Neutrophil (primary cell): ENCODE results near the gene OR2Y1.
"Not testable (repeated sequence)": the region's sequence is repeated elsewhere in the genome, so short reads cannot be mapped to it uniquely, and the experiment has no call there.

Experiments
- H3K27ac ChIP-seq: fragments of 200-600 bp; sonication (generic); 2 replicates; pipeline ENCODE4 v1.5.1; 2016; ENCODE audit warnings: mild to moderate bottlenecking, moderate library complexity
- H3K27me3 ChIP-seq: fragments of 200-600 bp; sonication (generic); 2 replicates; pipeline ENCODE4 v1.6.0; 2016; ENCODE audit warnings: mild to moderate bottlenecking
- H3K36me3 ChIP-seq: fragments of 200-600 bp; sonication (generic); 2 replicates; pipeline ENCODE4 v1.5.1; 2017
- H3K4me1 ChIP-seq, 2 experiments: fragments of 200-600 bp in 1 of 2; sonication (generic) in 1 of 2; 1 replicate in 1 of 2; 2 replicates in 1 of 2; pipeline versions ENCODE4 v1.5.1 to v1.6.1; 2013 to 2016; ENCODE audit warnings: low read depth in 1 of 2, low read length in 1 of 2, mild to moderate bottlenecking in 1 of 2, moderate library complexity in 1 of 2; ENCODE audit not compliant: control insufficient read depth in 1 of 2, insufficient read depth in 1 of 2
- H3K4me3 ChIP-seq, 2 experiments: fragments of 200-600 bp in 1 of 2; sonication (generic) in 1 of 2; 1 replicate in 1 of 2; 2 replicates in 1 of 2; pipeline ENCODE4 v1.5.1; 2013 to 2016; ENCODE audit warnings: low read depth in 1 of 2, low read length in 1 of 2, mild to moderate bottlenecking in 1 of 2, moderate library complexity in 1 of 2
- H3K9me3 ChIP-seq: fragments of 200-600 bp; sonication (generic); 2 replicates; pipeline ENCODE4 v1.5.1; 2016
- TF ChIP-seq, protein P1 (sequence below): fragments of 200-600 bp; sonication (generic); IDR thresholded peaks from 2 replicates; pipeline ENCODE4 v1.5.1; 2016; ENCODE audit warnings: antibody characterized with exemption

Gene OR2Y1

DNA sequence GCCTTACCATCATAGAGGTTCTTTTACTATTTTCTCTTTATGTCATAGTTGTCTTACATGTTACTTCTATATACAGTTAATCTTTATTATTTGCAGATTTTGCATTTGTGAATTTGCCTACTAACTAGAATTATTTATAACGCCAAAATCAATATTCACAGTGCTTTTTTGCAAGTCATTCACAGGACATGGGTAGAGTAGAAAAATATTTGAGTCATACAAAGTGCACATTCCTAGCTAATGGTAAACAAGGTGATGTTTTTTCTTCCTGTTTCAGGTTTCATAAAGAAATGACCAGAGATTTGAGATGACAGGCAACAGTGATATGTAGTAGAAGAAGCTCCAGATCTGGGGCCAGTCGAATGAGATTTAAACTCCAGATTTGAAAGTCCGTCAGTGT lies 30.0 kb upstream of the OR2Y1 start:
- H3K27ac ChIP-seq: no peak overlapping the region
- H3K4me1 ChIP-seq: no peaks in the 10 kb centered on the region
- H3K4me3 ChIP-seq: no peak overlapping the region
- H3K36me3 ChIP-seq: no peaks in the 10 kb centered on the region
- no peaks in the 10 kb centered on the region for H3K9me3 ChIP-seq
- TF ChIP-seq, protein P1, sequence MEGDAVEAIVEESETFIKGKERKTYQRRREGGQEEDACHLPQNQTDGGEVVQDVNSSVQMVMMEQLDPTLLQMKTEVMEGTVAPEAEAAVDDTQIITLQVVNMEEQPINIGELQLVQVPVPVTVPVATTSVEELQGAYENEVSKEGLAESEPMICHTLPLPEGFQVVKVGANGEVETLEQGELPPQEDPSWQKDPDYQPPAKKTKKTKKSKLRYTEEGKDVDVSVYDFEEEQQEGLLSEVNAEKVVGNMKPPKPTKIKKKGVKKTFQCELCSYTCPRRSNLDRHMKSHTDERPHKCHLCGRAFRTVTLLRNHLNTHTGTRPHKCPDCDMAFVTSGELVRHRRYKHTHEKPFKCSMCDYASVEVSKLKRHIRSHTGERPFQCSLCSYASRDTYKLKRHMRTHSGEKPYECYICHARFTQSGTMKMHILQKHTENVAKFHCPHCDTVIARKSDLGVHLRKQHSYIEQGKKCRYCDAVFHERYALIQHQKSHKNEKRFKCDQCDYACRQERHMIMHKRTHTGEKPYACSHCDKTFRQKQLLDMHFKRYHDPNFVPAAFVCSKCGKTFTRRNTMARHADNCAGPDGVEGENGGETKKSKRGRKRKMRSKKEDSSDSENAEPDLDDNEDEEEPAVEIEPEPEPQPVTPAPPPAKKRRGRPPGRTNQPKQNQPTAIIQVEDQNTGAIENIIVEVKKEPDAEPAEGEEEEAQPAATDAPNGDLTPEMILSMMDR: no peak
- H3K27me3 ChIP-seq: peaks cover 18% of the 10 kb centered on the region

DNA sequence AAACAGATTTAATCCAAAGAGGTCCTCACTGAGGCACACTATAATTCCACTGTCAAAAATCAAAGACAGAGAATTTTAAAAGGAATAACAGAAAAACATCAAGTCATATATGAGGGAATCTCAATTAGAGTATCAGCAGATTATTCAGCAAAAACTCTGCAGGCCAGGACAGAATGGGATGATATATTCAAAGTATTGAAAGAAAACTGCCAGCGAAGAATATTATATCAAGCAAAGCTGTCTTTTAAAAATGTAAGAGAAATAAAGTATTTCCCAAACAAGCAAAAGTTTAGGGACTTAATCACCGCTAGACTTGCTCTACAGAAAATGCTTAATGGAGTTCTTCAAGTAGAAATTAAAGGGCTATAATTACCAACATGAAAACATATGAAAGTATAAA lies 15.7 kb upstream of the OR2Y1 start:
- Histone ChIP-seq H3K27ac (no peak overlapping the region), H3K4me1 (no peaks in the 10 kb centered on the region), H3K9me3 (no peaks in the 10 kb centered on the region), H3K36me3 (no peaks in the 10 kb centered on the region), H3K4me3 (no peak overlapping the region), H3K27me3 (no peaks in the 10 kb centered on the region)
- TF ChIP-seq, protein P1: no peak

DNA sequence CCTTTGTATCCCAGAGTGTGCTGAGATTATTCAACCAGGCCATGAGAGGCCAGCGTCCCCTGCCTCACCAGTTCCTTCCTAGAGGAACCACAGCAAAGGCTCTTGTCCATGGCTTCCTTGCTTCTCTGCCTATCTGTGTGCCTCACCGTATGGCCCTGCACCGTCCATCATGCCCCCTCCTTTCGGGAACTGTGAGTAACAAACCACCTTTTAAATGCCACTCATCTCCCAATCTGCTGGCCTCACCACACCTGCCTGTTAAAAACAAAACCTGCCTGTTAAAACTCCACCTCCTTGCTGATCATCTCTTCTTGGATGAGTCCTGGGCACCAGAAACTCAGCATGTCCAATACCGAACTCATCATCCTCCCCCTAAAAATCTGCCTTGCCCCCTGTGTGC lies 4.4 kb upstream of the OR2Y1 start:
- no peak overlapping the region for H3K27ac ChIP-seq
- no peaks in the 10 kb centered on the region for H3K4me1 ChIP-seq
- H3K27me3 ChIP-seq: peaks cover 39% of the 10 kb centered on the region
- no peaks in the 10 kb centered on the region for H3K36me3 ChIP-seq
- TF ChIP-seq, protein P1: no peak
- H3K9me3 ChIP-seq: no peaks in the 10 kb centered on the region
- no peak overlapping the region for H3K4me3 ChIP-seq

DNA sequence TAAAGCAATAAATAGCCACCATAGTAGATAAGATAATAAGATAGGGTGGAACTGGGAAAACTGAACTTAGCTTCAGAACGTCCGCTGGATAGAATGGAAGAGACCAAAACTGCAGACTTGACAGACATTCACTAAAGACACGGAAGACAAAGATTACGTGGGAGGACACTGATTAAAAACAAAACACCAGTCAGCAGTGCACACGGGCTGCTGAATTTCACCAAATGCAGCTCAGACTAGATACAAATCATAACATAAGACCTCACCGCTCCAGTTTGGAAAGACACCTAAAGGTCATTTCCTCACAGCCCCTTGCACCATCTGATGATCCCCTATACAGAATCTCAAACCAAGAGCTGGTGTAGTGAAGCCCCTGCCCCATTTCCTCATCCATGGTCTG lies 2.9 kb upstream of the OR2Y1 start:
- Histone ChIP-seq H3K27ac (no peak overlapping the region), H3K4me3 (no peak overlapping the region), H3K36me3 (no peaks in the 10 kb centered on the region), H3K4me1 (no peaks in the 10 kb centered on the region), H3K9me3 (no peaks in the 10 kb centered on the region), H3K27me3 (peaks cover 46% of the 10 kb centered on the region)
- TF ChIP-seq, protein P1: no peak

DNA sequence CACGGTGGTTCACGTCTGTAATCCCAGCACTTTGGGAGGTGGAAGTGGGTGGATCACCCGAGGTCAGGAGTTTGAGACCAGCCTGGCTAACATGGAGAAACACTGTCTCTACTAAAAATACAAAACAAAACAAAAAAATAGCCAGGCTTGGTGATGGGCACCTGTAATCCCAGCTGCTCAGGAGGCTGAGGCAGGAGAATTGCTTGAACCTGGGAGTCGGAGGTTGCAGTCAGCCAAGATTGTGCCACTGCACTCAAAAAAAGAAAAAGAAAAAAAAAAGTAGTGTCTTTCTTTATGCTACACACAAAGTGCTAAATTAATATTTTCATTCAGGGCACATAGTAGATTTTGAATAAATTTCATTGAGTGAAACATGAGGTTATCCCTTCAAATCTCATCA lies 1.1 kb upstream of the OR2Y1 start:
- H3K4me1 ChIP-seq, H3K4me3 ChIP-seq, H3K27ac ChIP-seq, H3K9me3 ChIP-seq, H3K36me3 ChIP-seq: not testable (repeated sequence)
- peaks cover 47% of the 10 kb centered on the region for H3K27me3 ChIP-seq

DNA sequence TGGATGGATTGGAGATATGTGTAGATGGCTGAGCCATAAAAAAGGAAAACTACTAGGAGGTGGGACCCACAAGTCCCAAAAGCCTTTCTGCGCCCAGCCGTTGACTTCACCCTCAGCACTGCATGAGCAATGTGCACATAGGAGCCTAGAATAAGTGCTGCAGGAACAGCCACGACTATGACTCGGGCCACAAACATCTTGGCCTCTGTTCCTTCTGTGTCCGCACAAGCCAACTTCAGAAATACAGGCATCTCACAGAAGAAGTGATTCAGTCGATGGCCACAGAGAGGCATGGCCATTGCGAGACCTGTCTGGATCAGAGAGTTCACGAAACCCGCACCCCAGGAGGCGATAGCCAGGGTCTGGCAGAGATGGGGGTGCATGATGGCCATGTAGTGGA lies 587 bp downstream of the OR2Y1 start:
- Histone ChIP-seq H3K4me1 (no peaks in the 10 kb centered on the region), H3K4me3 (no peak overlapping the region), H3K27me3 (peaks cover 40% of the 10 kb centered on the region), H3K27ac (no peak overlapping the region), H3K9me3 (no peaks in the 10 kb centered on the region), H3K36me3 (no peaks in the 10 kb centered on the region)
- TF ChIP-seq, protein P1: no peak
